ENCODE data around the gene FAM200C. TPM values are rescaled to one million over a fixed set of nuclear protein-coding genes. Genes with fewer than 3 reads are reported as not detected.

Gene FAM200C
- total and polyA plus RNA-seq, 2 of the 8 experiments (the other 6 are each of a cell fraction or from before 2014, with no cell fraction given) = 2.6 to 7.3 TPM

DNA sequence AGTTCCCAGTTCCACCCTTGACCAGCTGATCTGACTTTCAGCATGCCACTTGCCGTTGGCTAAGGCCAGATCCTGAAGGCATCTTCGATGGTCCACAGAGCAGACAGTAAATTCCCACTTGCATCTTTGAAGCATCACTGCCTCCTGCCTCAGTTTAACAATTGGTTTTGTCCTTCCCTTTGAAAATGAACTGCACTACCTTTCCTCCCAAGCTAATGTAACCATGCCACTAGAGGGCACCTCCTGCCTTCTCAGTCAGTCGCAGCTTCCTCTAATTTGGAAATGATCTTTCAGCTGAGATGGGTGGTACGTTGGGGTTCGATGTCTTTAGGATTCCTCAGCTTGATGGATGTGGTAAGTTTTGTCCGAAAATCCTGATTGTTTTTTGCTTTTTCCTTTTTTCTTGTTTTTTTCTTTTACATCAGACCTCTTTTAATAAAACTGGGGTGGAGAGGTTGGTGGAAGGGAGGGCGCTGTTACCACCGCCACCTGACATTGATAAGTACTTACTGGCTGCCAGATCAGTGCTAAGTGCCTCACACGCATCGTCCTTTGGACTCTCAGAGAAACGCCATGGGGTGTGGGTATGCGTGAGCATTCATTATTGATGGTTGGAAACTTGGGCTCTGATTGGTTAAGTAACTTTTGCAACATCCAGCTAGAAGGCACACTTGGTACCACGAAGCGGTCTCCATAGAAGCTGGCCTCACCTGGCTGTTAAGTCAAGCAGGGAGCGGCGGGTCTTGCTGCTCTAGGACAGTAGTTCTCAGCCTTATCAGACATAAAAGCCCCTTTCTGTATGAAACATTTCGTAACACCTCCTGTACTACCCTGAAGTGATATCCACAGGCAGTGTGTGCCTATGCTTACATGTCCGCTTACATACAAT is 38.7 kb upstream of the FAM200C start:
- H3K4me2 ChIP-seq (ENCODE audit: insufficient read depth in 1 of 2, low read depth in 2 of 2, low read length in 2 of 2) = peak overlapping the region; percentile 60 to 71
- H2BK12ac ChIP-seq (ENCODE audit: low read depth, low read length) = no peak overlapping the region
- DNase-seq (ENCODE audit: low read depth in 1 of 2, low spot score in 2 of 2) (peak; percentile 25 to 77), FAIRE-seq (peak; percentile 96)
- H3K9me3 ChIP-seq (ENCODE audit: insufficient read depth in 2 of 2, low read depth in 1 of 2, low read length in 1 of 2) = no peaks in the 10 kb centered on the region
- no peak overlapping the region for H2BK120ac ChIP-seq (replicated peaks; ENCODE audit: low read depth, low read length)
- no peak overlapping the region for H2BK20ac ChIP-seq (ENCODE audit: low read length)
- no peaks in the 10 kb centered on the region for H3K27me3 ChIP-seq (replicated peaks in 1 of 4; ENCODE audit: control insufficient read depth in 3 of 4, extremely low read depth in 1 of 4, insufficient read depth in 3 of 4, low read length in 3 of 4)
- H4K5ac ChIP-seq (ENCODE audit: insufficient read length, low read depth, low read length) = no peak overlapping the region
- POLR2A ChIA-PET (ENCODE audit: partially characterized antibody) = interaction anchor here (1.7 kb wide), 1 partner anchor 17 kb away, joined by 4 read pairs; no protein-coding TSS in a partner anchor
- WGBS, 2 experiments (ENCODE audit: extremely low coverage in 1 of 2, insufficient coverage in 1 of 2, insufficient read length in 1 of 2, insufficient replicate concordance in 2 of 2, low coverage in 1 of 2, low lambda C conversion rate in 2 of 2, missing lambda C conversion rate in 1 of 2) = 21% methylated on average over 18 of the region's 18 CpGs; no CpG with 5 or more reads in 1 of the 2 experiments
- H3K79me2 ChIP-seq (ENCODE audit: control insufficient read depth in 1 of 2, insufficient read depth in 2 of 2, low read length in 2 of 2) = no peaks in the 10 kb centered on the region
- H3K23me2 ChIP-seq (ENCODE audit: low read depth, low read length) = no peaks in the 10 kb centered on the region; the same call in 1 of the 2 replicates
- no peak overlapping the region for H3K4ac ChIP-seq (replicated peaks; ENCODE audit: insufficient read length, low read depth, low read length)
- no peak overlapping the region for H2BK5ac ChIP-seq (ENCODE audit: low read depth, low read length)
- no peak overlapping the region for H3K14ac ChIP-seq (ENCODE audit: insufficient read length)
- H4K91ac ChIP-seq (replicated peaks; ENCODE audit: insufficient read length, low read length) = no peak overlapping the region
- no peaks in the 10 kb centered on the region for H4K20me1 ChIP-seq (replicated peaks in 1 of 2; ENCODE audit: control insufficient read depth in 1 of 2, insufficient read depth in 2 of 2, low read length in 2 of 2)
- no peaks in the 10 kb centered on the region; a peak in 1 of 7 replicates for H3K4me1 ChIP-seq (replicated peaks in 1 of 4; ENCODE audit: control insufficient read depth in 3 of 4, insufficient read depth in 4 of 4, low read length in 3 of 4)
- TF ChIP-seq SIN3A (conservative IDR thresholded peaks at IDR 0.05 in 1 of 2, IDR thresholded peaks at IDR 0.05 in 1 of 2; ENCODE audit: low read depth in 1 of 2, low read length in 2 of 2) (0 out of 4 replicates have a peak, but pooled peaks of 1 of the 2 experiments have one; percentile 63), ASH2L (IDR thresholded peaks at IDR 0.05; ENCODE audit: low read length) (peak; percentile 58), SP2 (IDR thresholded peaks at IDR 0.05; ENCODE audit: low read length) (no peak), RAD21 (IDR thresholded peaks at IDR 0.05 in 1 of 2, conservative IDR thresholded peaks at IDR 0.05 in 1 of 2; ENCODE audit: low read depth in 2 of 2, low read length in 2 of 2) (peak; percentile 92), KDM5A (IDR thresholded peaks at IDR 0.05; ENCODE audit: low read length) (no peak), SP4 (IDR thresholded peaks at IDR 0.05; ENCODE audit: low read length) (peak; percentile 71)
- TF ChIP-seq, protein P1, sequence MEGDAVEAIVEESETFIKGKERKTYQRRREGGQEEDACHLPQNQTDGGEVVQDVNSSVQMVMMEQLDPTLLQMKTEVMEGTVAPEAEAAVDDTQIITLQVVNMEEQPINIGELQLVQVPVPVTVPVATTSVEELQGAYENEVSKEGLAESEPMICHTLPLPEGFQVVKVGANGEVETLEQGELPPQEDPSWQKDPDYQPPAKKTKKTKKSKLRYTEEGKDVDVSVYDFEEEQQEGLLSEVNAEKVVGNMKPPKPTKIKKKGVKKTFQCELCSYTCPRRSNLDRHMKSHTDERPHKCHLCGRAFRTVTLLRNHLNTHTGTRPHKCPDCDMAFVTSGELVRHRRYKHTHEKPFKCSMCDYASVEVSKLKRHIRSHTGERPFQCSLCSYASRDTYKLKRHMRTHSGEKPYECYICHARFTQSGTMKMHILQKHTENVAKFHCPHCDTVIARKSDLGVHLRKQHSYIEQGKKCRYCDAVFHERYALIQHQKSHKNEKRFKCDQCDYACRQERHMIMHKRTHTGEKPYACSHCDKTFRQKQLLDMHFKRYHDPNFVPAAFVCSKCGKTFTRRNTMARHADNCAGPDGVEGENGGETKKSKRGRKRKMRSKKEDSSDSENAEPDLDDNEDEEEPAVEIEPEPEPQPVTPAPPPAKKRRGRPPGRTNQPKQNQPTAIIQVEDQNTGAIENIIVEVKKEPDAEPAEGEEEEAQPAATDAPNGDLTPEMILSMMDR (IDR thresholded peaks at IDR 0.05; ENCODE audit: control extremely low read depth in 1 of 3, insufficient read depth in 1 of 3, low read depth in 1 of 3, low read length in 3 of 3) = peak; percentile 3 to 90 (median 77)
- peak overlapping the region; percentile 93 for H2AFZ ChIP-seq (ENCODE audit: low read length)
- H3K79me1 ChIP-seq (ENCODE audit: low read depth, low read length) = no peaks in the 10 kb centered on the region
- no peak overlapping the region for H3K23ac ChIP-seq (ENCODE audit: insufficient read length)
- no peak overlapping the region for H3K27ac ChIP-seq (ENCODE audit: low read depth, low read length)
- CTCF ChIA-PET (ENCODE audit: partially characterized antibody) = interaction anchor here (0.6 to 6.2 kb wide), 87 partner anchors 8 to 1161 kb away, joined by 3 to 81 read pairs (median 5); partner anchors contain the start of genes FAM200C, PTTG1 and SLU7
- H4K8ac ChIP-seq (ENCODE audit: extremely low read depth, insufficient read depth, low read length) = no peak overlapping the region
- H3K36me3 ChIP-seq (ENCODE audit: control insufficient read depth in 2 of 4, insufficient read depth in 4 of 4, low read length in 3 of 4) = no peaks in the 10 kb centered on the region
- H3K9ac ChIP-seq (replicated peaks in 1 of 4; ENCODE audit: extremely low read depth in 1 of 4, low read depth in 3 of 4, low read length in 3 of 4) = no peak overlapping the region; a peak in 2 of 7 replicates
- H3K56ac ChIP-seq (replicated peaks; ENCODE audit: insufficient read length, low read depth, low read length) = no peak overlapping the region
- H2AK5ac ChIP-seq (ENCODE audit: low read depth, low read length) = no peak overlapping the region
- H3K4me3 ChIP-seq (ENCODE audit: extremely low read depth in 1 of 4, insufficient read depth in 2 of 4, low read depth in 3 of 4, low read length in 4 of 4) = peak overlapping the region; percentile 8 to 54 (median 40); a peak in 7 of 8 replicates
- H2BK15ac ChIP-seq (ENCODE audit: low read length) = no peak overlapping the region
- no peak overlapping the region for H3K18ac ChIP-seq (ENCODE audit: extremely low read depth, low read length)

Measured in H1 (cell line).